NCI-H510A (cell line): ENCODE results near the gene TIFAB.

Source experiments
- DNase-seq: peaks from one replicate; lab custom pipeline; 2025; lab: John Stamatoyannopoulos, UW

Gene TIFAB

DNA sequence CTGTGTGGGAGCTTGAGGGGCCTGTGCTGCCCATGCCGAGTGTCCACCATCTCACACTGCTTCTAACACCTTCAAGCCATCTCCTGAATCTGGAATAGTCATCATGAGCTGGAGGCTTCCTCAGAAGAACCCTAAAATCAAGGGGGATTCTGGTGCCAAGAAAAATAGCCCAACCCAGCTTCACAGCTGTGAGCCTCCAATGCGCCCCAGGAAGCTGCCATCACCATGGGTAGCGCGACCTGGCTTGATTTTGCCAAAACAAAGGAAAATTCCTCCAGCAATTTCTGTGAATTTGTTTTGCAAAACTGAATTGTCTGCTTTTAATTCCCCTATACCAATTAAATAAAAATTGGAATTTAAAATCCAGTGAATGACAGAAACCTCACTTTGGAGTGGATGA lies 6.2 kb upstream of the TIFAB start:
- DNase-seq, result no peak

DNA sequence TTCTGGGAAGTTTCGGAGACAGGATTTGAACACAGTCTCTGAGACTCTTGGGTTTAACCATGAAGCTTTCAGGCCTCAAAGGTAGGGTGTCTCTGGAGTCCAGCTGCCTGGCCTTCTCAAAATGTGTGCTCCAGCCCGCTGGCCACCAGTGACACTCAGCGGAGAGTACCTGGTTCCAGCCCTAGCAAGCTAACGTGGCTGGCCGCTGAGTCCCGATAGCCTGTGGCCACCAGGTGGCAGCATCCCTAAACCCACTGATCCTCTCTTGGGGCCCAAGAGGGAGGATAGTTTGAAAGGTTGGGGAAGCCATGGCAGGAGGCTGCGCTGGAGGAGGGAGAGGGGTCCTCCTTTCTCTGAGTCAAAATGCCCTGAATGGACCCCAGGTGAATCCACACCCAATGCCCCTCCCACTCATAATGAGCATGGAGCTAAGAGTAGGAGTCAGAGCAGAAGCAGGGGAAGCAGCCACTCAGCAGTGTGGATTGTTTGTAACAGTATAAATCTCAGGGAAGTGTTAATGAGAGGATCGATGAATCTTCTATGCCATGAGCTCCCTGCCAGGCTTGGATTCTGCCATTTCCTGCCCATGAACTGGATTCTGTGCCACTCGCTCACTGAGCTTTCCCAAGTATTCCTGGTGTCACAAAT lies 5.4 kb upstream of the TIFAB start:
- DNase-seq, result no peak

DNA sequence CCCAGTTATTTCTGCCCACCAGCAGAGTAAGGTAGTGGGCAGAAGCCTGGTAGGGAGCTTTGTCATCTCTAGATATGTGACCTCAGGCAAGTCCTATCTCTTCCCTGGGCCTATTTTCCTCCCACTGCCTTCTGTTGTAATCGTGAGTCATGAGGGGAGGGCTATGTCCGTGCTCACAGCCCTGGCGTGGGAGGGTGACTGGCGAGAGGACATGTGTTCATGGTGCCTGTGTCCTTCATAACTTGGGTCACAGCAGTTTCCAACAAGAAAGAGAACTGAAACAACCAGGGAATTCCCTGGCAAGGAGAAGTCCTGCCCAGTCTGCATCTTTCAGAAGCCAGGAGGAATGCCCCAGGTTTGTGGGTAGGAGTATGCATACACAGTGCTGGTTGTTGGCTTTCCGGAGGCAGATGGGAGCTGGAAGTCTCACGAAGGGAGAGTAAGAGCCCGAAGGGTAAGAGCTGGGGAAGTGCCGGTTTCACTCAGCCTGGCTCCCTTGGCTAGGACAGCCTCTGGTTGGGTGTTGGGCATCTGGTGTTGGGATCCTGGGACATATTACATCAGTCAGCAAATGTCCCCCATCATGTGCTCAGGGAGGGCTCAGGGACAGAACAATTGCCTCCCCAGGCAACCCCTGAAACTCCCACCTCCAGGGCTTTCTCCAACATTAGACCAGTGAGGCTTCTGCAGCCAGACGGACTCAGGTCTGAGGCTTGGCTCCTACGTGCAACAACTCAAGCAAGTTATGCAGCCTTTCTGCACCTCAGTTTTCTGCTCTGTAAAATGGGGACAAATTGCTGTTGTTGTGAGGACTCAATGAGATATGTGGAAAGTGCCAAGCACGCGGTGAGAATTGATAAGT lies 4.3 kb upstream of the TIFAB start:
- DNase-seq, result no peak

GRCh38 chr5:135455876-135456237 lies 3.7 kb upstream of the TIFAB start:
- DNase-seq, result no peak

DNA sequence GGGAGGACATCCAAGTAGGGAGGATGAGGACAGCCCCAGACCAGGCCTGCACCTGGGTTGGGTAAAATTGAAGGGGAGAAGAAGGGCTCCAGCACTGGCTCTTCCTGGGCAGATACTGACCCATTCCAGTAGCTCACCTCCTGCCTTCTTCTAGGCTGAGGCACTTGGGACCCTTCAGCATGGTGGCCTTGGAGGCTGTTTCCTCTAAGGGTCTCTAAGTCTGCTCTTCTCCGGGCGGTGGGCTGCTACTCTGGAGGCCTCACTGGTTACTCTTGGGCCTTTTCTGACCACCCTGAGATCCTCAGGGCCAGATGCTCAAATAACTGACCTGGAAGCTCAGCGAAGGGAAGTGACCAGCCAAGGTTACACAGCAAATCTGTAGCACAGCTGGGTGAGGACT lies 2.8 kb upstream of the TIFAB start:
- DNase-seq, result no peak

GRCh38 chr5:135453613-135454012 lies 1.5 kb upstream of the TIFAB start:
- no peak for DNase-seq

DNA sequence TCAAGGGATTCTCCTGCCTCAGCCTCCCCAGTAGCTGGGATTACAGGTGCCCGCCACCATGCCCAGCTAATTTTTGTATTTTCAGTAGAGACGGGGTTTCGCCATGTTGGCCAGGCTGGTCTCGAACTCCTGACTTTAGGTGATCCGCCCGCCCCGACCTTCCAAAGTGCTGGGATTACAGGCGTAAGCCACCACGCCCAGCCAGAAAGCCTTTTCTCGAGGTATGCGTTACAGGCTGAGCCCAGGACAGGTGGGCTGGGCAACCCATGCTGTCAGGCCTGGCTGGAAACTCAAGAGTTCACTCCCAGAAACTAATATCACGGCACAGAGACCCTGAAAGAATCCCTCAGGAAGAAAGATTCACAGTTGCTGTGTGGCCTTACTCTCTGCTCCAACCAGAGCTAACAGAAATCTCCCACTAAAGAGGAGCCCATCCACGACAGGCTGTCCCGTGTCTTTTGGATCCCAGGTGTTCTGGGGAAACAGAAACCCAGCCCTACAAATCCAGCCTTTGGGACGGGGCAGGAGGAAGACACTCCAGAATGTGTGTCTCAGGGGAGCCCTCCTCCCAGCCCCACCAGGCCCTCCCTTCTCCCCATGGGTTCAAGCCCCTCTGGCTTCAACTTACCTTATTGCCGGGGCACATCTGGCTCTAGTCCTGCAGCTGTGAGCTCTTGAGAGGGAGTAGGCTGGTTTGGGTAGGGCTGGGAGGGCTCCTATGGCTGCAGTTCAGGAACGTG lies 400 bp downstream of the TIFAB start:
- no peak for DNase-seq

GRCh38 chr5:135450952-135451351 lies 1.2 kb downstream of the TIFAB start:
- DNase-seq, result no peak

GRCh38 chr5:135450336-135450735 lies 1.8 kb downstream of the TIFAB start:
- no peak for DNase-seq

DNA sequence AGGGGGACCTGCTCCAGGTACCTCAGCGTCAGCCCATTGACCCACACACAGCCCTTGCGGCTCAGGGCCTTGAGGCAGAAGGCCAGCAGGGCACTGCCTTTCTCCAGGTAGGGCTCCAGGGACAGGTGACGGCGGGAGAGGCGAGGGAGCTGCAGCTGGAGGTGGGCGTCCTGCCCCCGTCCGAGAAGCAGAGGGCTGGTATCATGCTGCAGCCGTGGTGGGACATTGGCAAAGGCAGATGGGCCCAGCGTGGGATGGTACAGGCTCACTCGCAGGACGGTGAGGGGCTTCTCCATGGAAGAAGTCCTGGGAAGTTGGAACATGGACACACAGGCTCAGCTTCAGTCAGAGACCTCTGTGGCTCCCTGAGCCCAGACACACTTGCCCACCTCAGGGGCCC lies 2.5 kb downstream of the TIFAB start:
- no peak for DNase-seq

DNA sequence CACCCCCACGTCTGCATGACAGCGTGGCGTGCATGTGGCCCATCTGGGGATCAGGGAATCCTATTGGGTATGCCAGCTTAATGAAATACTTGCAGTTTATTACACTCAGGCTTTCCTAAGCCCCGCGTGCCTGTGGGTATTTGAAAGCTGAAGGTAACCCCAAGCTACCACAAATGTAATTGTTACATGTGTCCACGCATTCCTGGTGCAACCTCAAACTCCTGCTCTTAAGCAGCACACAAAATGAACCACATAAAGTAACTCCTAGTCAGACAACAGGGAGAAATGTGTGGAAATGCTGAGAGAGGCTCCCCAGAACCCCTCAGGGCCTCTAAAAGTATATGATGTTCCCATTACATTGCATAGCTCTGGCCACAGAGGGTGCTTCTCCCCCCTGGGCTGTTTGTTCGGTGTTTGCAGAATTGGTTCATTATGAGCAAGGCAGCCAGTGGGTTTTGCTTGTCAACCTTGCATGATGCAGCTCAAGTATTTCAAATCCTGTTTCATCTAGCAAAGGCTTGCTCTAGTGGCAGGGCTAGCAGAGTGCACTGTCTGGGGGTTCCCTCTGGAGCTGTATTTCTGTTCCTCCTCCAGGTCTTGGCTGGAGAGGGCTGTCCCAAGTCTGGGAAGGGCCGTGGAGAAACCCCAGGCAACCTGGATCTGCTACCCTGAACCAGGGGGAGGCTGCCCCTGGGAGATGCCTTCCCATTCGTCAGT lies 3.2 kb downstream of the TIFAB start:
- no peak for DNase-seq

GRCh38 chr5:135448071-135448739 lies 3.9 kb downstream of the TIFAB start:
- DNase-seq, result no peak

DNA sequence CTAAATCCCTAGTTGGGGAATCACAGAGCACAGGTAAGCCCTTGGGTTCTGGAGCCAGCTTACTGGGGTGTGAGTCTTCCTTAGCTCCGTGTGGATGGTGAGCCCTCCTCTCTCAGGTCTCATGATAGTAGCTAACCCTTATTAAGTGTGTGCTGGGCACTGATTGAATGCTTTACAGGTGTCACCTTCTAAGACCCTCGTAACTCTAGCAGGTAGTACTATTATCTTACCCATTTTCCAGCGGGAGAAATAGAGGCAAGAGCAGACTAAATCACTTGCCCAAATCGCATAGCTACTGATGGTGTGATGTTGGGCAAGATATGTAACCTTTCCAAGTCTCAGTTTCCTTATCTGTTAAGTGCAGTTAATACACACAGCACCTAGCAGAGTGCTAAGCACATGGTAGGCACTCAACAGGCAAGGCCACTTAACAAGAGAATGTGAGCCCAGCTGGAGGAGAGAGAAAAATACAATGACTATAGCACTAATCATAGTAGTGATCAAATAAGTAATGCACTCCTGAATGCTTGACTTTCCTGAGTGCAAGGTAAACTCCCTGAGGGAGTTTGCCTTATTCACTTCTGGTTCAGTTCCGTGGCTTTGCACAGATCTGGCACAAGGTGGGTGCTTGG lies 4.7 kb downstream of the TIFAB start, which contains the start of gene DCANP1:
Gene DCANP1 (minus strand): TSS at position 51 of the 632 bp plus-strand sequence. CDS start 240 bp downstream, outside the sequence.
- DNase-seq, result no peak

DNA sequence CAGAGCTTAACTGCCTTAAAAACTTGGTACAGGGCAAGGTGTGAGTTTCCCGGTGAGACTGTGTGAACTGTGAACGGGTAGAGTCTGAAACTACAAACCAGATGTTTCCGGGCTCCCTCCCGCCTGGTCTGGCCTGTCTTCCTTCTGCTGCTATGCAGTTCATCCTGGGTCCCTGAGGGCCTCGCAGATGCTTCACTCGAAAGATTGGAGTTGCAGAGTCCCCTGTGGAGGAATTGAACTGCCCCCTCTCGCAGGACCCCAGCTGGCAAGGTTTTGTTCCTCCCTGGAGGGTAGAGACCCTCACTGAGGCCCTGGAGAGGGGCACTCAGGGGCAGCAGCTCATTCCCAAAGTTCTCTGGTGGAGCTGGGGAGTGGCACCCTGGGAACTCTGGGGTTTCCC lies 5.5 kb downstream of the TIFAB start:
- DNase-seq, result no peak

- no peak for DNase-seq
These were observed 5.9 kb downstream of the TIFAB start for GRCh38 chr5:135446206-135446605.

DNA sequence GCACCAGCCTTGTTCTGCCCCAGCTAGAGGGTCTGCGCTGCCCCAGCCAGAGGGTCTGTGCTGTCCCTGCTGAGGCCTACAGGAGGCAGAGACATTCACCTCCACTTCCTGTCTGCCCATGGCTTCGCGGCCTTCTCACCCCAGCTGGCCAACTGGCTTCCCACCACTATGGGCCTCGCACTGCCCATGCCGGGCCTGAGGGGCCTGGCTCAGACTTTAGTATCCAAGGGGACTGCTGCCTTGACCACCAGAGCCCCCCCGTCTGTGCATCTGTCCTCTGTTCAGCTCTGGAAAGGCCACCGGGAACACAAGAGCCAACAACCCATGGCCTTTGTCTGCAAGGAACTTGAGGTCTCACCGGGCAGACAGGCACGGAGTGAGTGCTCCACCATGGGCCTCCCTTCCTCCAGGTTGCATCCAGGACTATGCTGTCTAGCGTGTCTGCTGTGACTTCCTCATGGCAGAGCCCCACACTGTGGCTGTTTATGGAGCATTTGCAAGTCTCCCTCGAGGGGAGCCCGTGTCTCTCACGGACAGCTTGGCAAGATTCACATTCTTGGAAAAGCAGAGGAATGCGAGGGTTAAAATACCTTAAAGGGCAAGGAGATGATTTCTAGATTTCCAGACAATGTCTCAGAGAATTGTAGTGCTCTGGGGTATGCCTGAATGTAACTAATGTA lies 6.7 kb downstream of the TIFAB start:
- DNase-seq, result no peak

GRCh38 chr5:135444881-135445280 lies 7.3 kb downstream of the TIFAB start:
- no peak for DNase-seq

- DNase-seq, result no peak
These were observed 7.8 kb downstream of the TIFAB start for GRCh38 chr5:135444360-135444759.

DNA sequence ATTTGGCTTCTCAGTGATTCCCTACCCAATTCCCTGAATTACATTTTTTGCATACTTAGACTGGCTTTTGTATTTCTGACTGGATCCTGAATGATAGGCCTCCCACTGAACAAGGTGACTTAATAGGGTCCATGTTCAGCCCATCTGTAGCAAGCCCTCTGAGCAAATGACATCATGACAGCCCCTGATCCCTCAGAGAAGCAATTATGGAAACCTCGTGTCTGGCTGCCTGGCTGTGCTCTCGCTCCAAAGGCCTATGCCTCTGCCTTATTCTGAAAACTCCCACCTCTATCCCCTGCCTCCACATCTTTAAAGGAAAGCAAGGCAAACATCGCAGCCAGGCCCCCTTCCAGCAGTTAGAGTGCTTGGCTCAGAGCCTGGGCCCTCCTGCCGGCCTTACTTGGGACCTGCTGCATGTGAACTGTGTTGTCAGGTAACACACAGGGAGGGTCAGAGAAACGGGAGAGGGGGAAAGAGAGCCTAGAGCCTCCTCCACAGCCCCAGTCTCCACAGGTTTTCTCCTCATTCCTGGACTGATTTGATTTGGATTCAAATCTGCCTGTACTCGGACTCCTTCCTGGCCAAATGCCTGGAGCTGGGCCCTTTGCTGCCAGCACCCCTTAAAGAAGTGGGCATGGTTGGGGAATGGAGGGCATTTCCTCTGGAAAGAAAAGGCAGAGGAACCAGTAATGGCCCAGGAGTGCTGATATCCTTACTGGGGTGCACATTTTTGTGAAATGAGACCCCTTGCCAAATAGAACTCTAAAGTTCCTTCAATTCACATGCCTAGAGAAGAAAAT lies 8.8 kb downstream of the TIFAB start:
- no peak for DNase-seq
